ENCODE data around the gene RELN.

RELN gene

GRCh38 chr7:103711413-103711812 lies 278.0 kb downstream of the RELN start:
- DNase-seq, result no peak

- no peak for DNase-seq
Observed at GRCh38 chr7:103710247-103710646, 279.2 kb downstream of the RELN start.

GRCh38 chr7:103706805-103707204 lies 282.7 kb downstream of the RELN start:
- DNase-seq, result no peak

- no peak for DNase-seq
Observed at GRCh38 chr7:103705542-103705941, 283.9 kb downstream of the RELN start.

GRCh38 chr7:103704701-103705100 lies 284.8 kb downstream of the RELN start:
- DNase-seq, result no peak

GRCh38 chr7:103702982-103703381 lies 286.5 kb downstream of the RELN start:
- DNase-seq, result no peak

- DNase-seq, result no peak
Observed at GRCh38 chr7:103702454-103702853, 287.0 kb downstream of the RELN start.

- DNase-seq, result no peak
Observed at GRCh38 chr7:103699032-103699431, 290.4 kb downstream of the RELN start.

GRCh38 chr7:103698064-103698463 lies 291.4 kb downstream of the RELN start:
- DNase-seq, result no peak

- DNase-seq, result no peak
Observed at GRCh38 chr7:103695521-103695920, 293.9 kb downstream of the RELN start.

- no peak for DNase-seq
Observed at GRCh38 chr7:103694304-103694703, 295.2 kb downstream of the RELN start.

GRCh38 chr7:103691291-103691690 lies 298.2 kb downstream of the RELN start:
- DNase-seq, result no peak

- DNase-seq, result no peak
Observed at GRCh38 chr7:103690242-103690974, 299.1 kb downstream of the RELN start.

GRCh38 chr7:103689255-103689654 lies 300.2 kb downstream of the RELN start:
- no peak for DNase-seq

- DNase-seq, result no peak
Observed at GRCh38 chr7:103687951-103688350, 301.5 kb downstream of the RELN start.

GRCh38 chr7:103687272-103687671 lies 302.2 kb downstream of the RELN start:
- DNase-seq, result no peak

- no peak for DNase-seq
Observed at GRCh38 chr7:103686763-103687162, 302.7 kb downstream of the RELN start.

GRCh38 chr7:103686064-103686463 lies 303.4 kb downstream of the RELN start:
- no peak for DNase-seq

GRCh38 chr7:103685646-103686045 lies 303.8 kb downstream of the RELN start:
- no peak for DNase-seq

- no peak for DNase-seq
Observed at GRCh38 chr7:103683348-103683747, 306.1 kb downstream of the RELN start.

- no peak for DNase-seq
Observed at GRCh38 chr7:103680161-103681144, 309.0 kb downstream of the RELN start.

GRCh38 chr7:103679151-103680132 lies 310.0 kb downstream of the RELN start:
- DNase-seq, result no peak
